T-helper 9 cell (primary cell): Measurements from ENCODE around the gene PIGK.
"Not testable (repeated sequence)": the region's sequence is repeated elsewhere in the genome, so short reads cannot be mapped to it uniquely, and the experiment has no call there.

Source experiments
- DNase-seq: peaks from one replicate; pipeline ENCODE4 v3.0.0-alpha.2; 2020
- total RNA-seq, 2 donors: gene quantifications; one replicate each; lab custom pipeline; 2026; lab: John Stamatoyannopoulos, UW

The PIGK gene
- 32.6 to 37.6 reads per million in 2 donors for total RNA-seq

DNA sequence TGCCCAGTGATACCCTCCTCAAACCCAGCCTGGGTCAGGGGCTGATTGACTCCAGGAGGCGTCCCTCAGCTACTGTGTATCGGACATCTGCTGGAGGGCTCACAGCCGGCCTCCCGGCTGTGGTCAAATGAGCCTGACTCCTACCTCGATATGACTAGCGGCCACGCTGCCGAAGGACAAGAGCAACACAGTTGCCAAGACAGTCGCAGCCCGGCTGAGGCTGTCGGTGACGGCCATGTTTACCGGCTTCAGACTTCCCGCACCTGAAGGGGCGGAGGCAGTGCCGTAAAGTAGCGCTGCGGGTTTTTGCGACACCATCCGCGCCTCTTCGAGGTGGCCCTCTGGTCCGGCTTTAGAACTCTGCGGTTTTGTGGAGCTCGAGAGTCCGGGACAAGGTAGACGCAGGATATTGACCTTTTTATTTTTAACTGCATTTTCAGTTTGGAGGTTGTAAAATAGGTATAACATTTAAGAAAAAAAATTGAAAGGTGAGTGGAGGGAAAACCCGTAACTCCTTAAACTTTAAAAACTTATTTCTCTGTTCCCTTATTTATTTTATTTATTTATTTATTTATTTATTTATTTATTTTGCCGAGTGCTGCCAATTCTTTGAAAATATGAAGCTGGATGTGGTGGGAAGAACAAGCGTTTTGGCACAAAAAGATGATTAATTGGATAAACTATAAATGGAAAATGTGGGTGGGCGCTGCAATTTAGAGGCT is at the start of gene PIGK:
Gene PIGK, minus strand, starts transcription at position 265 of the 722 bp plus-strand sequence. Its CDS starts 28 bp downstream, at position 237.
- peak; percentile 76 for DNase-seq

DNA sequence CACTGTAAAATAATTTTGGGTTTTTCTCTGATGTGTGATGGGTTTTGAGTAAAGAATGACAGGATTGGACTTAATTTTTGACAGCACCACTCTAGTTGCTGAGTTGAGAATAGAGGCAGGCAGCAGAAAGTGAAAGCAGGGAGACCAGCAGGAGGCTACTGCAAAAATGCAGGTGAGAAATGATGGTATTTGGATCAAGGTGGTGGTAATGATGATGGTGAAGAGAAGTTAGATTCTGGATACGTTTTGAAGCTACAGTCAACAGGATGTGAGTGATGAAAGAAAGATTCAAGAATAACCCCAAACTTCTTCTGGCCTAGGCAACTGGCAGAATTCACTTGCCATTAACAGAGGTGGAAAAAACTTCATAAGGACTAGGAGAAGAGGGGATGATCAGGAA is 47.8 kb upstream of the PIGK start:
- no peak for DNase-seq

DNA sequence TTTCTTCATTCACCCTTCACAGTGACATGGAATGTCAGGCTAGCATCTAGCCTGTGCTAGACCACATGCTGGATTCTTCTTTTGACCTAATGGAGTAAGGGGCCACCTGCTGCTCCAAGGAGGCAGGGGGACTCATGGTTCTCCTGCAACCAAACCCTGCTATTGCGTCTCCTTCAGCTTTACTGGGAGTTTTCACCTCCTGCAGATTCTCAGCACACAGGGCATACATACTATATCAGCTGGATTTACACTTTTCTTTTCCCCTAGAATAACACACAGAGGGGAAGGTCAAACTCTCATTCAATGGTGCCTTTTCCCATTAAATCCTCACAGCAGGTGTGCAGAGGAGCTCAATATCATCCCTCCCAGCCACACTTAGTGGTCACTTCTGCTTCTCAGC is 46.0 kb upstream of the PIGK start:
- DNase-seq = no peak

DNA sequence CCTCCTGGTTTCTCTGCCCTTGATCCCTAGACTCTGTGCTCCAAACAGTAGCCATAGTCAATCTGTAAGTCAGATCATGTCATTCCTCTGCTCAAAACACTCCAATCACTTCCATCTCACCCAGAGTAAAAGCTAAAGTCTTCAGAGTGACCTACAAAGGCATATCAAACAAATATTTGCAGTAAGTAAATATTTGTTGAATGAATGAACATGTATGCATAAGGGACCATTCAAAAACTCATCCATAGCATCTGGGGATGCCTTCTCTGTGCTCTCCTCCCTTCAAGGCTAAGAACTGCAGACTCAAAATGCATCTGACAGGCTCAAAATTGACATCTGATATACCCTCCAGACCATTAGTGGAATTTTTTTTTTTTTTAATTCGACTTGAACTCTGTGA is 44.5 kb upstream of the PIGK start:
- no peak for DNase-seq

DNA sequence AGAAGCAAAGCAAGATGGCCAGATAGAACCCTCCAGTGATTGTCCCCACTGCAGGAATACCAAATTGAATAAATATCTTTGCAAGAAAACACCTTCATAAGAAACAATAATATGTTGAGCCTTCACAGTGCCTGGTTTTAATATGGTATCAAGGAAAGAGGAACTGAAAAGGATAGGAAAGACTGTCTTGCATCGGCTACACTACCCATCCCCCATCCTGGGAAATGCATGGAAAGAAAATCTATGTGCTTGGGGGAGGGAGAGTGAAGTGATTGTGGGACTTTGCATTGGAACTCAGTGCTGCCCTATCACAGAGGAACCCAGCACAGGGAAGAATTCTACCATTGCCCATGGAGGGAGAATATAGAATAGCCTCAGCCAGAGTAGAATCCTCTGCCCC is 34.0 kb upstream of the PIGK start:
- no peak for DNase-seq

DNA sequence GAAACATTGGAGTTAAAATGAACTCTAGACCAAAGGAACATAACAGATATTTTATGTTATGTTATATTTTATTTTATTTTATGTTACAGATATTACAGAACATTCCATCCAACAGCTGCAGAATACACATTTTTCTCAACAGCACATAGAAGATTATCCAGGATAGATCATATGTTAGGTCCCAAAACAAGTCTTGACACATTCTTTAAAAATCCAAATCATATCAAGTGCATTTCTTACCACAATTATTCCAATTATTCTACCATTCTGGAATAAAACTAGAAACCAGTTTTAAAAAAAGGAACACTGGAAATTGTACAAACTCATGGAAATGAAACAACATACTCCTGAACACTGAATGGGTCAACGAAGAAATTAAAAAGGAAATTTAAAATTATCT is 30.9 kb upstream of the PIGK start:
- no peak for DNase-seq

DNA sequence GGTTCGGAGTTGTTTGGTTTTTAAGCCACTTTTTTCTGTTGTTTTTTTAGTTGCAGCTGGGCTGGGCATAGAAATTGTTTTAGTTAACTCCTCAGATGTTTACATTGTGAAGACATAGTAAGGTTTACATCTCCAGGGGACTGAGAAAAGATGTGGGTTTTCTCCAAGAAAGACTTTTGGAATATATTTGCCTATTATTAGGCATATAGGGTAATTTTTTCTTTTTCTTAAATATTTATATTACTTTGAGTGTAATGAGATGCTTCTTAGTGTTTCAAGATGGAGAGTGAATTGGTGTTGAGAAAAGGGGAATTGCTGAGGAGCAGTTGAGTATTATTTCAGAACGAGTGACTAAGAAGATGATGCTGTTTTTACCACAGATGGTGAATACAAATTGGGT is 26.6 kb upstream of the PIGK start:
- no peak for DNase-seq

DNA sequence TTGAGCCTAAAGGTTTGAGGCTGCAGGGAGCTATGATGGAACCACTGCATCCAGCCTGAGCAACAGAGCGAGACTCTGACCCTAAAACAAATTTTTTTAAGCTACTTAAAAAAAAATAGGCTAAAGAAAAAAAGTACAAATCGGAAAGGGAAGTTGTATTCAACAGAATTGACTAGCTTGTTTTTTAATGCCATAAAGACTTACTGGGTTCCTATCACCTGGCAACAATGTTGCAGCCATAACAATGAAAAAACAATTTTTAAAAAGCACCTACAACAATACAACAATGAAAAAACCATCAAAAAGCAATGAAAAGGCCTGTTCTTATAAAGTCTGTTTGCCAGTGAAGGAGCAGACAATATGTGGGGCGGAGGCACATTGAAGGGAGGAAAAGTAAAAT is 20.1 kb upstream of the PIGK start:
- DNase-seq = no peak

DNA sequence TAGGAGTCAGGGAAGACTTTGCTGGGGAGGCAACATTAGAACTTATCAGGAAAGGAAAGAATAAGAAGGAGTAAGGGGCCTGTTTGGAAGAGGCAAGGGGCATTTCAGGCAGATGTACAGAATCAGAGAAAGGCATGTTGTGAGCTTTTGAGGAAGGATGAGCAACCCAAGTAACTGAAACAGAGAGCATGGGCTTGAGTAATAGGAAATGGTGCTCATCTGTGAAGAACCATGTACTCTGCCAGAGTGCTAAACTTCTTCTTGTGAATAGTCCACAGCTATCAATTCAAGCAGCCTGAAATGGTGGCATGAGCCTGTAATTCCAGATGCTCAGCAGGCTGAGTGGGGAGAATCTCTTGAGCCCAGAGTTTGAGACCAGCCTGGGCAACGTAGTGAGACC is 19.2 kb upstream of the PIGK start:
- no peak for DNase-seq

DNA sequence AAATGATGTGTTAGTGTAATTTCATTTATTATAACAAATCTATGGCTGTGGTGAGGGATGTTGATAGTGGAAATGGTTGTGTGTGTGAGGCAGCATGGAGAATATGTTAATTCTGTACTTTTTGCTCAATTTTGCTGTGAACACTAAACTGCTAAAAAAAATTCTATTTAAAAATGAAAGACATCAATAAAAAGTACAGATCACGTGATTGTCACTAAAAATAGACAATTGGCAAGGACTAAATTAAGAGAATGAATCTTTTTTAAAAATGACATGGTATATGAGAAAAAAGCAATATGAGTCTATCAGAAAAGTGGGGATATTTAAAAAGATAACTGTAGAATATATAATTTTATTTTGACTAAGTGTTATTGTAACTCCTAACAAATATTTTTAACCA is 15.7 kb upstream of the PIGK start:
- no peak for DNase-seq

DNA sequence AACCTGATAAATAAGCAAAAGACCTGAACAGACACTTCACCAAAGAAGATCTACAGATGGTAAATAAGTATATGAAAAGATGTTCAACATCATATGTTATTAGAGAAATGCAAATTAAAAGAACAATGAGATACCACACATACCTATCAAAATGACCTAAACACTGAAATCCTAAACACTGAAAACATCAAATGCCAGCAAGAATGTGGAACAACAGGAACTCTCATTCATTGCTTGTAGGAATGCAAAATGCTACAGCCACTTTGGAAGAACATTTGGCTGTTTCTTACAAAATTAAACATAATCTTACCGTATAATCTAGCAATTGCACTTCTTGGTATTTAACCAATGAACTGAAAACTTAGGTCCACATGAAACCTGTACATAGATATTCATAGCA is 14.9 kb upstream of the PIGK start:
- no peak for DNase-seq

DNA sequence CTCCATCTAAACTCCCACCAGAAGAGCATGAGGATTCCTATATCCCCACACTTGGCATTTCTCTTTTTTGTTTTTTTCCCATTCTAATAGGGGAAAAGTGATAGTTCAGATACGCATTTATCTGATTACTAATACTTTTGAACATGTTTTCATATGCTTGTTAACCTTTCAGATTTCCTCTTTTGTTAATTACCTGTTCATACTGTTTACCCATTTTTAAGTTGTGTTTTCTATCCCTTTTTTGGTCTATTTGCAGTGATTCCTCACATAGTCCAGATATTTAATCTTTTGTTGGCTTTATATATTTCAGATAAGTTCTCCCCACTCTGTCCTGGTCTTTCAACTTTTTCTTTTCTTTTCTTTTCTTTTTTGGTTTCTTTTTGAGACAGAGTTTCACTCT is 13.6 kb upstream of the PIGK start:
- DNase-seq = no peak

DNA sequence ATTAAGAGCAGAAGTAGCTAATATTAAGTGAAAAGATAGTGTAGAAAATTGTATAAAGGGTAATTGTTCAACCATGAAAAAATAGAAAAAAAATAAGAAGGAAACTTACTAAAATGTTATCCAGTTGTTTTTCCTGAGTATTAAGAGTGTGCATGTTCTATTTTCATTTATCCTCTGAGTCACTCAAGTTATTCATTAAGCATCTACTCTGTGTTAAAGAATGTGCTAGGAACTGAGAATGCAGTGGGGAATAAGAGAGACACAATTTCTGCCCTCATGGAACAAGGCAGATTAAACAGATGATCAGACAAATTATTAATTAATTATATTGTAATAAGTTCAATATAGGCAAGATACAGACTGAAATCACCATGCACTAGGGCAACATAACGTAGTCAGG is 10.8 kb upstream of the PIGK start:
- no peak for DNase-seq

DNA sequence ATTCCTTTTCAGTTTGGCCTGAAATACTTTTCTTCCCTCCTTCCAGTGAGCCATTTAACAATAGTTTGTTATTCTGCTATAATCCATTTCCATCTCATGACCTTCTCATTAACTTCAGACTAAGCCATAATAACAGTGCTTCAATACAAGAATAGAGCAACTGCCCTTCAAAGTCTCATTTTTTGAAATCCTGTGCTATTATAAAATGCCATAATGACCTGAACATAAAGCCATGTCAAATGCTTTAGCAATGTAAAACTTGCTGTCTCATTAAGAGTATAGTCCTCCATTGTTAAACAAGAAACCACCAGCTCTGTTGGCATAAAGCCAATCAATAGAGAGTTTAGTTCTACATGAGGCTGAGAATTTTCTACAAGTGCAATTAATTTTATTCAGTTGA is 9.6 kb upstream of the PIGK start:
- DNase-seq = no peak

DNA sequence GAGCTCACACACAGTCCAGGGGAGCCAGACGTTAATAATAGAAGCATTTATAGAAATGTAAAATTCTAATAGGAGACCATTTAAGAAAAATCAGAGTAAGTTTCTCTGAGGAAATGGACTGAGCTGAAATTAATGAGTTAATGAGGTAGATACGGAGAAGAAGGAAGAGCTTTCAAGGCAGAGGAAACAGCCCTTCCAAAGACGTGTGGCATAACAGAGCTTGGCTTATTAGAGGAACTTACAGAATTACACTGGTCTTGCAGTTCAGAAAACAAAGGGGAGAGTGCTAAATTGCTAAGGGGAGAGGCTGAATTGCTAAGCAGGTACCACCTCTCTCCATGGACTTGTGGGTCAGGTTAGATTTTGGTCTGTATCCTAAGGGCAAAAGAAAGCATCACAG is 8.2 kb upstream of the PIGK start:
- no peak for DNase-seq

DNA sequence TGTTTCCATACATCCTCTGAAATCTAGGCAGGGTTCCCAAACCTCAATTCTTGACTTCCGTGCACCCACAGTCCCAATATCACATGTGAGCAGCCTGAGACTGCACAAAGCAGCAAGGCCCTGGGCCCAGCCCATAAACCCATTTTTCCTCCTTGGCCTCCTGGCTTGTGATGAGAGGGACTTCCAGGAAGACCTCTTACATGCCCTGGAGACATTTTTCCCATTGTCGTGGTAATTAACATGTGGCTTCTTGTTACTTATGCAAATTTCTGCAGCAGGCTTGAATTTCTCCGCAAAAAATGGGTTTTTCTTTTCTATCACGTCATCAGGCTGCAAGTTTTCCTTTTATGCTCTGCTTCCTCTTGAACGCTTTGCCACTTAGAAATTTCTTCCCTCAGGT is 3.3 kb upstream of the PIGK start:
- no peak for DNase-seq

DNA sequence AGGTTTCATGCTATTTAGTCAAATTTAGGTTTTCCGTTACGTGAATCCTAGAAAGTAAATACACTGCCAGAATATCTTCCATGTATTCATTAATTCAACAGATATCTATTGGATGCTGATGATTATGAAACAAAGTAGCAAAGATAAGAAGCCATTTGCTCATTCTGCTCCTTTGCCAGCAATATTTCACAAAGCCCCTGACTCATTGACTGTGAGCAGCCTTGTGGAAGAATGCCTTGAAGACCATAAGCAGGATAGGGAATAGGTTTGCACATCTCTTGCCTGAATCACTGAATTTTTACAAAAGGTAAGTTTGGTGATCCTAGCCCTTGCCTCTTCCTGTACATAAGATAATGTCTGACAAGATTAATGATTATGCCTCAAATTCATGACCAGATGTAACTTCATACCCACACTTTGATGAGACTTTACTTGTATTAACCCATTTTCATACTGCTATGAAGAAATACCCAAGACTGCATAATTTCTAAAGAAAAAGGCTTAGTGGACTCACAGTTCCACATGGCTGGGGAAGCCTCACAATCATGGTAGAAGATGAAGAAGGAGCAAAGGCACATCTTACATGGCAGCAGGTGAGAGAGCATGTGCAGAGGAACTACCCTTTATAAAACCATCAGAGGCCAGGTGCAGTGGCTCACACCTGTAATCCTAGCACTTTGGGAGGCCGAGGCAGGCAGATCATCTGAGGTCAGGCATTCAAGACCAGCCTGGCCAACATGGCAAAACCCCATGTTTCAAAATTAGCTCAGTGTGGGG is 1.6 kb upstream of the PIGK start:
- DNase-seq = no peak

DNA sequence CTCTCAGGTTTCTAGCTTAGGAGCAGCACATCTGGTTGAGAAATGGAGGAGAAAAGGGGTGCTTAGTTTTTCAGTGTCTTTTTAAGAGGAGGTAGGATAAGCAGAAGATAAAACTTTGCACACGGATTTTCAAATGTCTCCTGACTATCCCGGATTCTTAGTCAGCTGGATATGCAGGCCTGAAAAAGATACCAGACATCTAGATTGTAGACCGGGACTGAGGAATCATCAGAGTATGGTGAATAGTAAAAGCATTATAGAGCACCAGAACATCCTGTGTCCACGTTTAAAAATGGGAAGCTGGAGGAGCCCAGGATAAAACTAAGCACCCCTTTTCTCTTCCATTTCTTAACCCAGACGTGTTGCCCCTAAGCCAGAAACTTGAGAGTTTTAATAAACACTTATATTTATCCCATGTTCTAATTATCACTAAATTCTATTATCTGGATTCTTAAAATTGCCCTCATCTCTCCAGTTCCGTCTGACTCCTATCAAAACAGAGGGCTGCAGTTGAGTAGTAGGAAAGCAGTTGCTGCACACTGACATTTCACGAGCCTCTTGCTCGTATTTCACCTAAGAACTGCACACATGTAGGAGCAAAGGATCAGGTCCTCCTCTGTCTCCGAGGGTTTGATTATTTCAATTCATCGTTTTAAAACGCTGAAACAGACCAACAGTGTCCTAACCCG is 609 bp downstream of the PIGK start:
- no peak for DNase-seq

DNA sequence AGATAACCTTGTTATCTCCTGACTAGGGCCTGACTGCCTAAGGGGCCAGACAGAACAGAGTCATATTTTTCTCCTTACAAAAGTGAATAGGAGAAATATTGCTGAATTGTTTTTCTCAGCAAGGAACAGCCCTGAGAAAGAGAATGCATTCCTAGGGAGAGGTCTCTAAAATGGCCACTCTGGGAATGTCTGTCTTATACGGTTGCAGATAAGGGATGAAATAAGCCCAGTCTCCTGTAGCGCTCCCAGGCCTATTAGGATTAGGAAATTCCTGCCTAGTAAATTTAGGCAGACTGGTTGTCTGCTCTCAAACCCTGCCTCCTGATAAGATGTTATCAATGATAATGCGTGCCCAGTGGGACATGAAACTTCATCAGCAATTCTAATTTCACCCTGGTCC is 15.2 kb downstream of the PIGK start:
- DNase-seq = not testable (repeated sequence)

DNA sequence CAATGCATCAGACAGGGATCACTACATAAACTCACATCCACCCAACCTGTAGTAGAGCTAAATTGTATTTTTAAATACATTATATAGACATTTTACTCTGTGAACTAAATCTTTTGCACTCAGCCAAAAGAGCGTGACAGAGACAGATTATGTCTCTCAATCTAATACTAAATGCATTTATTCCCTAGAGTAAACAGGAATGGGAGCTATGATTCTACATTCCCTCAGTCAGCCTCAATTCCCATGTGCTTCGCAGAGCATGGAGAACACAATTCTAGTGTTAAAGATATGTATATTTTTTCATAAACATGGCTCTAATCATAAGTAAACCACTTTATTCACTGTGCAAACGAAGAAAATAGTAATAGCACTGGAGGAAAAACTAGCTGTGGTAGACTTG is 16.5 kb downstream of the PIGK start:
- no peak for DNase-seq

DNA sequence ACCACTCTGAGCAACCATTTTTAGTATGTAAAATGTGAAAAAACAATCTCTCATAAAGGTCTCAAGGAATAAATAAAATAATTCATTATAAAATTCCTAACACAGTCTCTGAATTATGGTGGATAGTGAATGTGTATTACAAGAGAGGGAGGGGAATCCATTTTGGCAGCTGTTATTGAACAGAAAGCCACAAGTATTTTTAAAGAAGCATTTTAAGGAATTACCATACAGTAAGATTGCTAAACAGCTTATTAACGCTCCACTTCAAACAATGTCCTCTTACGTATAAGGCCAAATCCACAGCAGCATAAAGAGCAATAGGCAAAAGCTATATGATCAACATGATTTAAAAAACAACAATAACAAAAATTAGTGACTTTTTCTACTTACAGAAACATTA is 18.4 kb downstream of the PIGK start:
- no peak for DNase-seq

DNA sequence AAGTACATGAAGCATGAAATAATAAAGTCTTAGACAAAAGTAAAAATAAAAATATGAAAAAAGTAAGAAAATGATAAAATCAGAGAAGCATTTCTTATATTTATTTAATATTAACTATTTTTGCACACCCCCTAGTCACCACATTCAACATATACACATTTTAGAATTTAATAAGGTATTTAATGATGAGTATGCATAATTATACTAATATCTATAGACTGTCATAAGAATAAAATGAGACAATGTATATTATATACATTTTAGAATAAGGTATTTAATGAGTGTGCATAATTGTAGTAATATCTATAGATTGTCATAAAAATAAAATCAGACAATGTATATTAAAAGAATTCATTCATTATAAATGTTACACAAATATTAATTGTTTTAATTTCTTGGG is 18.9 kb downstream of the PIGK start:
- DNase-seq = no peak

DNA sequence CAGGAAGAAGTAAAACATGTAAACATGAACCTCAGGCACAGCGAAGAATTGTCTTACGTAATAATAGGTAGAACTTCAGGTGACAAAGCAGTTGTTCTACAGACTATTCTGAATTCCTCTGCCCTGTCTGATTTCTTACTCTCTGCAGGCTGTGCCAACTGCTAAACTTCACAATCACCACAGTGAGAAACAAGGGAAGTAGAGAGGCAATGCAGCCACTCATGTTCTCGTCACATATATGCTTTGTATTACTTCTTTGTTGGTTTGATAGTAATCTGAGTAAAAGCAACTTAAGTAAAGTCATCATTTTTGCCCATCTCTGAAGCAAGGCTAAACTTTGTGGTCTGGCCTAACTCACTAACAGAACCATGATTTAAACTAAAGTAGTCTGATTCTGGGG is 21.9 kb downstream of the PIGK start:
- no peak for DNase-seq

DNA sequence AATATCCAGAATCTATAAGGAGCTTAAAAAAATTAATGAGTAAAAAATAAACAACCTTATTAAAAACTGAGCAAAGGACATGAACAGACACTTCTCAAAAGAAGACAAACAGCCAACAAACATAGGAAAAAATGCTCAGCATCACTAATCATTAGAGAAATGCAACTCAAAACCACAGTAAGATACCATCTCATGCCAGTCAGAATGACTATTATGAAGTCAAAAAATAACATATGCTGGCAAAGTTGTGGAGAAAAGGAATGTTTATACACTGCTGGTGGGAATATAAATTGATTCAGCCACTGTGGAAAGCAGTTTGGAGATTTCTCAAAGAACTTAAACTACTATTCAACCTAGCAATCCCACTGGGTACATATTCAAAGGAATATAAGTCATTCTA is 25.3 kb downstream of the PIGK start:
- no peak for DNase-seq
